Measurements from ENCODE around the gene NIBAN1. TPM values are rescaled to one million over a fixed set of nuclear protein-coding genes. Genes with fewer than 3 reads are reported as not detected.
A peak's percentile ranks its signal among the peaks of the same experiment; 100 is the strongest.

NIBAN1 gene
- total RNA-seq, 1 donor from 2014 or later: 4.7 TPM

DNA sequence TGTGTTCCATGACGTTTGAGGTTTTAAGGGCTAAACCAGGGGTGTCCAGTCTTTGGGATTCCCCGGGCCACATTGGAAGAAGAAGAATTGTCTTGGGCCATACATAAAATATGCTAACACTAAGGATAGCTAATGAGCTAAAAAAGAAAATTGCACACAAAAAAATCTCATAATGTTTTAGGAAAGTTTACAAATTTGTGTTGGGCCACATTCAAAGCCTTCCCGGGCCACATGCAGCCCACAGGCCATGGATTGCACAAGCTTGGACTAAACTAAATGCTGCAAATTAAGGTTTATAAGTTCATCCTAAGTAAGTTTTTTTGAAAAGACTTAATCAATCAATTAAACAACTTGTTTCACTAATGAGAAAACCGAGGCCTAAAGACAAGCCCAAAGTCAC, 21.9 kb downstream of the NIBAN1 start:
- H3K27ac Mint-ChIP-seq (ENCODE audit: unreplicated experiment): no peak overlapping the region
- peaks cover 1% of the 10 kb centered on the region for H3K27me3 Mint-ChIP-seq (ENCODE audit: unreplicated experiment)
- TF ChIP-seq, protein P1, sequence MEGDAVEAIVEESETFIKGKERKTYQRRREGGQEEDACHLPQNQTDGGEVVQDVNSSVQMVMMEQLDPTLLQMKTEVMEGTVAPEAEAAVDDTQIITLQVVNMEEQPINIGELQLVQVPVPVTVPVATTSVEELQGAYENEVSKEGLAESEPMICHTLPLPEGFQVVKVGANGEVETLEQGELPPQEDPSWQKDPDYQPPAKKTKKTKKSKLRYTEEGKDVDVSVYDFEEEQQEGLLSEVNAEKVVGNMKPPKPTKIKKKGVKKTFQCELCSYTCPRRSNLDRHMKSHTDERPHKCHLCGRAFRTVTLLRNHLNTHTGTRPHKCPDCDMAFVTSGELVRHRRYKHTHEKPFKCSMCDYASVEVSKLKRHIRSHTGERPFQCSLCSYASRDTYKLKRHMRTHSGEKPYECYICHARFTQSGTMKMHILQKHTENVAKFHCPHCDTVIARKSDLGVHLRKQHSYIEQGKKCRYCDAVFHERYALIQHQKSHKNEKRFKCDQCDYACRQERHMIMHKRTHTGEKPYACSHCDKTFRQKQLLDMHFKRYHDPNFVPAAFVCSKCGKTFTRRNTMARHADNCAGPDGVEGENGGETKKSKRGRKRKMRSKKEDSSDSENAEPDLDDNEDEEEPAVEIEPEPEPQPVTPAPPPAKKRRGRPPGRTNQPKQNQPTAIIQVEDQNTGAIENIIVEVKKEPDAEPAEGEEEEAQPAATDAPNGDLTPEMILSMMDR (IDR thresholded peaks at IDR 0.05; ENCODE audit: unreplicated experiment): no peak
- H3K36me3 Mint-ChIP-seq (ENCODE audit: low read depth, unreplicated experiment): peaks cover 8% of the 10 kb centered on the region
- no peak overlapping the region for H3K4me3 Mint-ChIP-seq (ENCODE audit: unreplicated experiment)
- no peaks in the 10 kb centered on the region for H3K9me3 Mint-ChIP-seq (ENCODE audit: unreplicated experiment)
- H3K4me1 Mint-ChIP-seq (ENCODE audit: unreplicated experiment): peaks cover 7% of the 10 kb centered on the region
- DNase-seq (ENCODE audit: low spot score): no peak

DNA sequence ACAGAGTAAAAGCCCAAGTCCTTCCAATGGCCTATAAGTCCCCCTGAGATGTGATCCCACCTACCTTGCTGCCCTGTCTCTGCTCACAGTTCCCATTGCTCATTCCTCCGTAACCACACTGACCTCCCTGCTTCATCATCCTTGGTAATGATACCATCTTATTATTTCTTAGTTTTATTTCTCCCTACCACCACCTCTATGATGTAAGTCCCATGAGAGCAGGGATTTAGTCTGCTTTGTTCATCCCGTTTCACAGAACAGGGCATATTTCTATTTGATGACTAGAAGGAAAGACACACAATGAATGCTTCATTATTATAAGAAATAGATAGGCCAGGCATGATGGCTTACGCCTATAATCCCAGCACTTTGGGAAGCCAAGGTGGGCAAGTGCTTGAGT, 22.5 kb downstream of the NIBAN1 start:
- no peak for DNase-seq (ENCODE audit: low spot score)
- TF ChIP-seq, protein P1 (IDR thresholded peaks at IDR 0.05; ENCODE audit: unreplicated experiment): no peak
- Mint-ChIP-seq H3K36me3 (ENCODE audit: low read depth, unreplicated experiment) (peaks cover 8% of the 10 kb centered on the region), H3K9me3 (ENCODE audit: unreplicated experiment) (no peaks in the 10 kb centered on the region), H3K4me3 (ENCODE audit: unreplicated experiment) (no peak overlapping the region), H3K27me3 (ENCODE audit: unreplicated experiment) (peaks cover 1% of the 10 kb centered on the region), H3K4me1 (ENCODE audit: unreplicated experiment) (peaks cover 7% of the 10 kb centered on the region), H3K27ac (ENCODE audit: unreplicated experiment) (no peak overlapping the region)

DNA sequence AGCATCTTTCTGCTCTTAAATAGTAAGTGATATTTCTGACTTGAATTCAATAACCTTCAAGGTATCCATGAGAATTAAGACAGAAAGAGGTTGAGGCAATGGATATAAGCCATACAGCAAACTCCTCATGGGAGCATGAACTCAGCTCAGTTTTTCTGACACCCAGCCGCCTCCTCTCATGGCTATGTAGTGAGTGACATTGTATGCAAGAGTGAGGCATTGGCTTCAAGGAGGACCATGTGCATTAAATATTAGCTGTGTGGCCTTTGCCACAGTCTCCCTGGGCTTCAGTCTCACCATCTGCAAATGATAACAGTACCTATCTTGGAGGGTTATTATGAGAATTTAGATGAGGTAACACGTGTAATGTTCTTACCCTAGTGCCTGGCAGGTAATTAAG, 23.4 kb downstream of the NIBAN1 start:
- H3K4me3 Mint-ChIP-seq (ENCODE audit: unreplicated experiment): no peak overlapping the region
- peaks cover 1% of the 10 kb centered on the region for H3K27me3 Mint-ChIP-seq (ENCODE audit: unreplicated experiment)
- H3K27ac Mint-ChIP-seq (ENCODE audit: unreplicated experiment): peak overlapping the region; percentile 15
- DNase-seq (ENCODE audit: low spot score): no peak
- no peaks in the 10 kb centered on the region for H3K9me3 Mint-ChIP-seq (ENCODE audit: unreplicated experiment)
- TF ChIP-seq, protein P1 (IDR thresholded peaks at IDR 0.05; ENCODE audit: unreplicated experiment): no peak
- peaks cover 12% of the 10 kb centered on the region for H3K4me1 Mint-ChIP-seq (ENCODE audit: unreplicated experiment)
- peaks cover 8% of the 10 kb centered on the region for H3K36me3 Mint-ChIP-seq (ENCODE audit: low read depth, unreplicated experiment)

DNA sequence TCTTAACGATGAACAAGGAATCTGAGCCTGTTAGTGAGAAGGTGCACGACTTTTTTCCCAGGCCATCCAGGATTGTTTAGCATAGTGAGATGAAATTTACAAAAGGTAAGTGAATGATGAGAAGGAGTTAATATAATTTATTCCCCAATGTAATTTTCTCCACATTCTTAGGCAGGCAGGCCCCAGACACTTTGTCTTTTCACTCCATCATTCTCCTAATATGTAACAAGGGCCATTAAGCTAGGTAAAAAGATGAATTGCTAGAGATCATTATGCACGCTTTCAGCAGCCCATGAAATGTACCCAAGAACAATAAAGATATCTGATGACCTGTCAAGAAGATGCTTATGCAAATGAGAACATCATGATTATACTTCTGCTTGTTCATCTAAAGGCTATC, 24.1 kb downstream of the NIBAN1 start:
- no peak overlapping the region for H3K27ac Mint-ChIP-seq (ENCODE audit: unreplicated experiment)
- H3K36me3 Mint-ChIP-seq (ENCODE audit: low read depth, unreplicated experiment): peaks cover 8% of the 10 kb centered on the region
- peaks cover 1% of the 10 kb centered on the region for H3K27me3 Mint-ChIP-seq (ENCODE audit: unreplicated experiment)
- H3K4me3 Mint-ChIP-seq (ENCODE audit: unreplicated experiment): no peak overlapping the region
- TF ChIP-seq, protein P1 (IDR thresholded peaks at IDR 0.05; ENCODE audit: unreplicated experiment): no peak
- H3K9me3 Mint-ChIP-seq (ENCODE audit: unreplicated experiment): no peaks in the 10 kb centered on the region
- no peak for DNase-seq (ENCODE audit: low spot score)
- peaks cover 16% of the 10 kb centered on the region for H3K4me1 Mint-ChIP-seq (ENCODE audit: unreplicated experiment)

DNA sequence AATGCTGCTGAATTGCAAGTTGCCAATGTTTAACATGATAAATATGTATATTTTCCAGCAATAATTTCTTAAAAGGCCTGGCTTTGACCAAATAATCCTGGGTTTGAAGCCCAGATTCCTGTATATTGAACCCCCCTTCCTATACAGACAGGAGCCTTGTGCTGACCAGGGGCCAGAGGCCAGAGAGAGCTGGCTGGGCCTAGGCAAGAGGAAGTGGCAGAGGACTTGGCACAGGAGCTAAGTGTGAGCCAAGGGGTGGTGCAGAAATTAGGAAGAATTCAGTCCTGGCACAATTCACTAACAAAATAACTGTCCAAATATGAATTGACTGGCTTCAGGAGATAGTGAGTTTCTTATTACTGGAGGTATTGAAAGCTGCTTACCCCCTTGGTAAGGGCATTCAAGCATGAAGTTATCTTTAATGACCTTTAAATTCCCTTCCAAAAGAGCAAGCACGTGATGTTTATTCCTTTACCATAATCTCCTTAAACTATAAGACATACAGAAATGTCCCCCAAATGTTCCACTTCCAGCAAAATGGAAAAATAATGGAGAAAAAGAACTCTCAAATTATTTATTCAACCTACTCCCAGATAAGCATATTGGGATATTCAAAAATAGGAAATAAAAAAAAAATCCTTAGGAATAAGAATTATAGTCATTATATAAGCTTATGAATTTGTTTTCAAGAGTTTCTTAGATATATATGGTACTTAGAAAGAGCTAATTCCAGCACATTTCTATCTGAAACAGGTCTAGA, 26.6 kb downstream of the NIBAN1 start:
- TF ChIP-seq, protein P1 (IDR thresholded peaks at IDR 0.05; ENCODE audit: unreplicated experiment): no peak
- Mint-ChIP-seq H3K4me3 (ENCODE audit: unreplicated experiment) (no peak overlapping the region), H3K27ac (ENCODE audit: unreplicated experiment) (no peak overlapping the region), H3K36me3 (ENCODE audit: low read depth, unreplicated experiment) (peaks cover 8% of the 10 kb centered on the region), H3K27me3 (ENCODE audit: unreplicated experiment) (peaks cover 1% of the 10 kb centered on the region), H3K4me1 (ENCODE audit: unreplicated experiment) (peaks cover 16% of the 10 kb centered on the region), H3K9me3 (ENCODE audit: unreplicated experiment) (no peaks in the 10 kb centered on the region)
- no peak for DNase-seq (ENCODE audit: low spot score)

Measured in endothelial cell (in vitro differentiated cells).